GM19099 (cell line): ENCODE data around the gene GNAO1.

Experiments
- POLR2A ChIP-seq: IDR thresholded peaks from 3 replicates; pipeline ENCODE4 v1.6.1; 2011; ENCODE audit warnings: low read depth; ENCODE audit not compliant: insufficient read length; ENCODE audit errors: extremely low read depth

The GNAO1 gene

DNA sequence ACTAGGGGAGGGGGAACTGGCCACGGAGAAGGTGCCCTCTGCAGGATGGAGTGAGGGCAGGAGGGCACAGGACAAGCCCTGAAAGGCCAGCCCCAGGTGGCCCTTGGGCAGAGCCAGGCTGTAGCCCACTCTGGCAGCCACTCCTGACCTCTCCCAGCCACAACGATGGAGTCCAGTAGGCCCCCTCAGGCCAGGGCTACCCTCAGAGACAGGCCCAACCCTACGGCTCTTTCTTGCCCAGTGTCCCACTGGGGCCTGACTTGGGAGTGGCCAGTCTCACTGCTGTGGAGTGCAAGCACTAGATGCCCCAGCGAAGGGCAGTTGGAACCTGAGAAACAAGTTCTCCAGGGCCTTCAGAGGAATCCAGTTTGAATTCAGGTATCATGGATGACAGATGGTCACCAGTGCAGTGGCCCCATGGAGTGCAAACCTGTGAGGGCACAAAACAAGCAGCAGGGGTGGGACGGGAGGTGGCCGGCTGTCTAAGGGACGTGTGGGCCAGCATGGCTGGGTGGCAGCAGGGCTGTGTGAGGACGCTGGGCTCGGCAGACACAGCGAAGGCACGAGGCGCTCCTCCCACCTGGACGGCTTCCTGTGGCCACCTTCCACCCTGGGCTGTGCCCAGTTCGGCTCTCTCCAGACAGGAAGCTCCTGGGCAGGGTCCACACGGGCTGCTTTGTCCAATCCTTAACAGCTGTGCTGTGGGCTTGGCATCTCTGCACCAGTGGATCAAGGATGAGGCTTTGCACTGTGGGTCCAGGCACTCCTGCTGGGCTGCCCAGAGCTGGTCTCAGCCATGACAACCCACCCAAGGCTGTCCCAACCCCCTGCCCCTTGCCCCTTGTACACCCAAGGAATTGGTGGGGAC, 162.0 kb downstream of the GNAO1 start:
- no peak for TF ChIP-seq POLR2A

DNA sequence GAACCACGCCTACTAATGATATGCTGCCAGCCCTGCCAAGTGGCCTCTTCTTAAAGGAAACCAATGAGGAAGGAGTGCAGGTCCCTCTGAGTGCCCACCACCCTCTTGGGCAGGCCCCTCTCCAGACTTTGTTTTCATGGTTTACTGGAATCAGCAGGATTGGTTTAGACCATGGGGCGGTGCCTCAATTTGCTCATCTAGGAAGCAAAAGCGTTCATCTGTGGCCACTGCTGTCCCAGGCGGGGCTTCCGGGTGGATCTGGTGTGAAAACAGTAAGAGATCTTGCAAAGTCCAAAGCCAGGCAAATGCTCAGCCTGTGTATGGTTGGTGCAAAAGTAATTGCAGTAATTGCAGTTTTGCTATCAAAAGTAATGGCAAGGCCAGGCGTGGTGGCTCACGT, 162.7 kb downstream of the GNAO1 start:
- TF ChIP-seq POLR2A = no peak

DNA sequence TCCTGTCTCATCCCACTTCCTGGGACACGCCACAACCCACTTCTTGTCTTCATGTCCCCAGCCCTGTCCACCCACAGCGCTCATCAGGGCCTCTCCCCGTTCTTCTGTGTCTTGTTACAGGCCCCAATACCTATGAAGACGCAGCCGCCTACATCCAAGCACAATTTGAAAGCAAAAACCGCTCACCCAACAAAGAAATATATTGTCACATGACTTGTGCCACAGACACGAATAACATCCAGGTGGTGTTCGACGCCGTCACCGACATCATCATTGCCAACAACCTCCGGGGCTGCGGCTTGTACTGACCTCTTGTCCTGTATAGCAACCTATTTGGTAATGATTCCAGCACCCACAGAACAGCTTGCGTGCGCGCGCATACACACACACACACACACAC, 163.5 kb downstream of the GNAO1 start:
- TF ChIP-seq POLR2A = no peak

DNA sequence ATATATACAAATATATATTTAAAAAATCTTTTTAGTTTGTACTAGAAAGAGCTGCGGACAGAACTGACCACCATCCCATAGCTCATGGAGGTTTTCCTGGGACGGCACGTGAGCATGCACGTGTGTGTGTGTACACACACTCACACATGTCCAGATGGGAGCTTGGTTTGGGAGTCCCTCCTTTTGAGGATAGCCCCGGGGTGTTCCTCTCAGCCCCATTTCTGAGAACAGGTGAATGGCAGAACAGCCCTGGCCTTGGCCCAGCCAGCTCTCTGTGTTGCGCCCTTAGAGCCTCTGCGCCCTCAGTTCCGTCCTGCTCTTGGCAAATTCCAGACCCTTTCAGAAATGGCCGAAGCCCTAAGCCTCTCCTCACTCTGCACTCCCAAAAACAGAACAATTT, 163.9 kb downstream of the GNAO1 start:
- no peak for TF ChIP-seq POLR2A

DNA sequence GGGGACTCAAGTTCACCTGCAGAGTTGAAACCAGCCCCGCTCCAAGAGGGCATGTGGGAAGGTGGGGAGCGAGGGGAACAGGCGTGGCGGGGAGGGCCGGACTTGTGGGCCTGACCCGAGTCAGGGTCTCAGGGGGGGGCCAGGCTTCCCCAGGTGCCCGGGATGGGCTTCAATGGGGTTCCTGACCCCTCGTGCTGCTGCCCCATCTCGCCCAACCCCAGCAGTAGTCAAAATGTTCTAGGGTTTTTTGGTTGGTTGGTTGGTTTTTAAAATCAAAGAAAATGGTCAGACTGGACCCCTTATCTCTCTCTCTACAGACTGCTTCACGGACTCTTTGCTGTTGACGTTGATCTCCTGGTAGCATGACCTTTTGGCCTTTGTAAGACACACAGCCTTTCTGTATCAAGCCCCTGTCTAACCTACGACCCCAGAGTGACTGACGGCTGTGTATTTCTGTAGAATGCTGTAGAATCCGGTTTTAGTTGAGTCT, 164.5 kb downstream of the GNAO1 start:
- no peak for TF ChIP-seq POLR2A

DNA sequence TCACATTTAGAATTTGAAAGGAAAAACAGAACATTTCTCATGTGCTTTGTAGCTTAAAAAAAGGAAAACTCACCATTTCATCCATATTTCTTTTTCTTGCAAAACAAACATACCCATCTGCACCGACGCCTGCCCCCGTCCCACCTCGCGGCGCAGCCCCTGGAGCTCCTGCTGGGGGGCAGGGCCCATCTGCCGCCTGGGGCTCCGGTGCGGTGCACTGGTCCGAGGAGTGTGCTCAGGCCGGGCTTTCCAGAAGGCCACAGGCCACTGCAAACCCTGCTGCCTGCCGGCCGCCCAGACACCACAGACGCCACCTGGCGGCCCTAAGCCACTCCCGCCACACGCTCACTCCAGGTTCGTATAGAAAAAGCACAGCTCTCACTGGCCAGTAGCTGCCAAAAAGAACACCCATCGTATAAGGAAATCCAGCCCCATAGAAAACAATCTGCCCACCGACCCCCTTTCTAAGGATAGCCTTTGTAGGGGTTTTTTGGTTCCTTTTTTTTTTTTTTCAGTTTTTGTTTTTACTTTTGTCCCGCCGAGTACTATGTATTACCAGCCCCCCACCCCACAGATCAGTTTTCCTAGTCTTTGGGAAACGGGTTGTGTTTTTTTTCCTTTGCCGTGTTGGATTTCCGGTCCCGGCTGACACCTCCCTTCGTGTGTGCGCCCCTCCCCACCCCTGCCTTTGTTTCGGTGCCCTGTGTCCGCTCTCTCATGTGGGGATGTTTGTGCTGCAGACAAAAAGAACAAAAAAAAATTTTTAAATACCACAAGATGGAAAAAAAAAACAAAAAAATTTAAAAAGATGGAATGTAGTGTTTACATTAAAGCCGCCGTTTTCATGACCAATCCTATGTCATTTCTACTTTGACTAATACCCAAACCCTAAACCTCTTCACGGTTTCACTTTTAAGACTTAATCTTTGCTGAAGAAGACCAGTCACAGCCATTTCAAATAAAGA, 165.3 kb downstream of the GNAO1 start:
- TF ChIP-seq POLR2A = no peak

DNA sequence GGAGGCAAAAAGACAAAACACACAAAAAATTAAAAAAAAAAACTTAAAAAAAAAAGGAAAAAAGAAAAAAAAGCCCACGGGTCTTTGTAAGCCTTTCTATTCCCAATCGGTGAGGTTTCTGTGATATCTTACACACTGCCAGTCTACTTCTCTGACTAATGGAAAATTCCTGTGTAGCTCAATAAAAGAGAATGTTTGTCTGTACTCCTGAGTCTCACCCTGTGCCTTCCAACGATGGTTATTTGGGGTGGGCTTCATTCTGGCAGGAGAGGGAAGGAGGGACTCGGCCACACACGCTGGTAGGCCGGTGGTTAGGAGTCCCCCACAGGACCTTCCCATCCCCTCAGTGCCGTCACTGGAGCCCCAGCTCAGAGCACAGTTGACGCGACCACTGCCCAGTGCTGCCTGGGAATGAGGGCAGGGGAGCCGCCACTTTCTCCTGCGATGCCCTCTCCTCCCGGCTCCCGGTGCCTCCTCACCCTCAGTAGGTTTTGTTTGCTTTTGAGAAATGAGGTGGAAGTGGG, 166.0 kb downstream of the GNAO1 start:
- TF ChIP-seq POLR2A = no peak

DNA sequence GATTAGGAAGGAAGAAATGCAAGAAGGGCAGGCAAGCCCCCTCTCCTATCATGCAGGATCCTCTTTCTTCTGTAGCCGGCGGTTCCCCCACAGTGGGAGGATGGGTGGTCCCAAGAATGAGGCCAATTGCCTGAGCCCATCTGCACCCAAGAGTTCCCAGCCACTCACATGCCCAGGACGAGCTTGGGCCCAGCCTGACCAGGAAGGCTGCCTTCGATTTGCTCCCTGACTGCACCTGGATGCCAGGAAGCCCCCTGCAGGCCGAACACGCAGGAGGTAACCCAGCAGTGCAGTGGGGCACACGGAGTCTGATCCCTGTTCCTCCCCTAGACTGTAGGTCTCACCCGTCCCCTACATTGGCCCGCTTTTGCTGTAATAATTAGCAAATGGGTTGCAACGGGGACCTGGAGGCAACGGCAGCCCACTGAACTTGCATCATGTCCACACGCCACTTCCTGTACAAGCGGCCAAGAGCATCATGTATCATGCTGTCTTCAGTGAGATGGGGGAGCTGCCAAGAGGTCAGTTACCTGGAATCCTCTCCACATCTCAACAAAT, 166.6 kb downstream of the GNAO1 start:
- no peak for TF ChIP-seq POLR2A

DNA sequence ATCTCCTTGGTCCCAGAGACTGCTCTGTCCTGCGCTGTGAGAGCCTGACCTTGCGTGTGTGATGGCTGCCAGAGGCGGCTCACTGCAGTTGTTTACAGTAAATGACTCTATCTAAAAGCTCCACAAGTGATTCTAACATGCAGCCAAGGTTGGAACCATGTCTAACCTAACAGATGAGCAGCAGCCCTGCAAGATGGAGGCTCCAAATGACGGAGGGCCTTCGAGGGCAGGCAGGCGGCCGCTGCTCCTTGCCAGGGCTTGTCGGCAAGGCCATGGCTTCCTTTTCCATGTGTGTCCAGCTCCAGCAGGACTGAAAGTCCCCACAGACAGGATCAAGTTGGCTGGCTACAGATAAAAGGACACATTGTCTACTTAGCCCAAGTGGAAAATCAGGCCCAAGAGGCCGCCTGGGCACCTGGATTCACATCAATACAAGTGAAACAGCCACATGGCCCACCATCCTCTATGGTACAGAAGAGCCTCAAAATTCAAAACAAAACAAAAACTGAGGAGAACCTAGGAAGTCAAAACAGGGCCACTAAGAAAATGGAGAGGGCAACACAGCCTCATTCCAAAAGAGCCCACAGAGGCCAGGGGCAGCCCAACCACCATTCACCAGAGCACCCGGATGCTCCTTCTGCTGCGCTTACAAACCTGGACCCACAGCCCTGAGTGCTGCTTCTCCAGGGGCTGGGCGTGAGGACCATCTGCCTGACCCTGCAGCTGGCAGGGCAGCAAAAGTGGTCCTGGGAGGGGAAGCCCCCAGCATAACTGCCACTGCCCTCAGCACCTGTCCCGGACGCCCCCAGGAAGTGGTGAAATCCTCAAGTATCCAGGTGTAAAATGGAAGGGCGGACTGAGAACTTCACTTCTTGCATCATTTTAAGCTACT, 169.1 kb downstream of the GNAO1 start:
- TF ChIP-seq POLR2A = no peak

DNA sequence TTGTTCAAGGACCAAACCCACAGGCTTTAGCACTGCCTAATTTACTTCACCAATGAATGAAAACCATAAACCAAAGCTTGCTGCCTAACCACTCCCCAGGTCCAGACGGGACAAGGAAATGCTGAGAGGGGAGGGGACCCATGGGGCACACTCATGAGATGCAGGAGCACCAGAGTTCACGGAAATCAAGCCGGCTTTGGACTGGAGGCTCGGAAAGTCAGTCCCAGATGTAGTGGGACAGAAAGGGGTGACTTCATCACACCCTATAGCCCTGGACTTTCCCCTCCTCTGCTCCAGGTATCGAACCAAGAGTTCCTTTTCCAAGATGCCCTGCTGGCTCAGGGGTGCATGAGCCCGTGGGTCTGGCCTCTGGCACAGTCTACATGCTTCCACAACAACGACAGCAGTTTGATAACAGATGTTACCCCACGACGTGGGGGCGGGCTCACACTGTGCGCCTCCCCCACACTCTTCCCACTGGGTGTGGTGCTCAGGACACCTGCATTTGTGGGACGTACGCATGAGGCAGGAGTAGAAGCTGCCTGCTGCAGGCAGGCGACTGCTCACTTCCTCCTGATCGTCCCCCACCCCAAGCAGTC, 170.9 kb downstream of the GNAO1 start:
- TF ChIP-seq POLR2A = no peak

DNA sequence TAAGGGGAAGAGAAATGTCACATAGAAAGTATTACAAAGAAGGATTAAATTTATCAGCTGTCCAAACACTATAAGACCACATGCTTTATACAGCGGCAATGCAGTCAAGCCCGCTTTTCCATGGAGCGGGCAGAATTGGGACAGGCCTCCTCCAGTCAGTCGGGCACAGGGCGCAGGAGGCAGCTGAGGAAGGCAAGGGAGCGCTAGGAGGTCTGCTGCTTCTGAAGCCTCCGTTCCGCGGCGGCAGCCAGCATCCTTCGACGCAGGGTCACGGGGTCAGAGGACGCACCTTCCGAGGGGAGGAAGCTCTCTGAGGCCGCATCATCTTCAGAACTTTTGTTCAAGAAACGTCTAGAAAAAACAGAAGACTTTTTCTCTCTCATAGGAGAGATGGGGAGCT, 171.4 kb downstream of the GNAO1 start:
- no peak for TF ChIP-seq POLR2A

DNA sequence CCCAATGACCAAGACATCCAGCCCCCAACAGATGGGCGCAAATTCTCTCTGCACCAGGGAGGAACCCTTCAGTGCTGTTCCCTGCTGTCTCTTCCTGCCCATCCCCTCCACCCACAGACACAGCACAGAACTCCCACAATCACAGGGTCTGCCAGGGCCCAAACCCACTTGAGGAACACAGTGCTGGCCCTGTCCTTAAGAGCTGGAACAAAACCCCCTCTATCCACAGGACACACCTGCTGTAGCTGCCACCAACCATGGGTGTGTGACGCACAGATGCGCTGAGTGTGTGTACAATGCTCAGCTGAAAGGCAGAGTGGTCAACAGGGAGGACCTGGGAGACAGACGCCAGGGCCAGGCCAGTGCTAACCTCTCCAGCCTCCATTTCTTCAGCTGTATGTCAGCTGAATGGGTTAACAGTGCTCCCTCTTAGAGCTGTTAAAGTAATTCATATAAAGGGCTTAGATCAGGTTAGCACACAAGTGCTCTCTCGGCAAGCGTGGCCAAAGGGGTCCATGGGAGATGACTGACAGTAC, 172.0 kb downstream of the GNAO1 start:
- no peak for TF ChIP-seq POLR2A

DNA sequence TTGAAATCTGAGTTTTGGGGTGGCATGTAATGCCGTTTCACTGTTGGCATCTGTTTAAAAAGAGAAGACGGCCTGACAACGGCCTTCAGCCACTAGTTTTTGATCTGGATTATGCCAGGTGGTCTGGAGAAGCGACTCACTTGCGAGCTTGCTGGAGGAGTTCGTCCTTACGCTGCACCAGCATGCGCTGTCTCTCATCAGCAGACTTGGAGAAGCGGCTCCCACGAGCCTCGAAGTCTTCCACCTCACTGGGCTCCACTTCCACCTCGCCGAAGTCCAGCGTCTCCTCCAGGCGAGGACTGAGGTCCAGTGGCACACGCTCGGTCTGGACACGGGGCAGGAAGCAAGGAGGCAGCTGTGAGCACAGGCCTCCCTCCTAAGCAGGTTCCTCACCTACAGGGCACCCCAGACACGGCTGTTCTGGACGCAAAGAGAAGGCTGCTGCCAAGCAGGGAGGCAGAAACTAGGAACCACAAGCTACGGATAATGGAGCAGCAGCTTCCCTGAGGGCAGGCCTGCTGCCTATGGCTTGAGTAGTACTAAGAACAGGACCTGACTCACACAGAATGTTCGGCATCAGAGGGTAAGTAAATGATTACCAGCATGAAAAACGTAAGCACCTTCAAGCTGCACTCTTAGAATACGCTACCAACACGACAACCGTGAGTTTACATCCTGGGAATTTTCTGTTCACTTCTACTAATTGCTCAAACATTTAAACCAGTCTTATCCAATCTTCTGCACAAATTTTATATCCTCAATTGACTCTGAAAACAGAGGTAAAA, 172.7 kb downstream of the GNAO1 start:
- TF ChIP-seq POLR2A = no peak
